HepG2 (cell line): ENCODE data around the gene COL8A2. TPM values are rescaled to one million over a fixed set of nuclear protein-coding genes. Genes with fewer than 3 reads are reported as not detected.

Source experiments
- ATF7-NPFF ChIP-seq: sonication (generic); formaldehyde crosslinking; IDR thresholded peaks from 2 replicates; pipeline ENCODE4 v1.8.1; 2023; ENCODE audit warnings: mild to moderate bottlenecking, low read depth, missing genetic modification reagents, moderate library complexity
- BORCS8-MEF2B ChIP-seq: sonication (generic); formaldehyde crosslinking; IDR thresholded peaks from 2 replicates; pipeline ENCODE4 v1.8.0; 2022; ENCODE audit warnings: mild to moderate bottlenecking, missing genetic modification reagents
- CAMTA2 ChIP-seq: sonication (generic); formaldehyde crosslinking; IDR thresholded peaks from 2 replicates; pipeline ENCODE4 v1.4.0; 2020; ENCODE audit warnings: mild to moderate bottlenecking, missing genetic modification reagents, borderline replicate concordance
- CCAR2 ChIP-seq: fragments of 200-400 bp; formaldehyde crosslinking; optimal IDR thresholded peaks from 2 replicates; pipeline ENCODE3; 2018; ENCODE audit warnings: low read depth, mild to moderate bottlenecking, low read length, moderate library complexity
- GABPB1 ChIP-seq: IDR thresholded peaks from 2 replicates; pipeline ENCODE4 v1.6.1; 2016; ENCODE audit warnings: mild to moderate bottlenecking, missing genetic modification reagents, moderate library complexity, missing compliant biosample characterization
- GMEB1 ChIP-seq: sonication (generic); formaldehyde crosslinking; IDR thresholded peaks from 2 replicates; pipeline ENCODE4 v1.5.1; 2020; ENCODE audit warnings: missing genetic modification reagents, mild to moderate bottlenecking, borderline replicate concordance
- MNT ChIP-seq: fragments of 450-650 bp; IDR thresholded peaks from 2 replicates; pipeline ENCODE4 v1.6.1; 2016
- MTF1 ChIP-seq: sonication (generic); formaldehyde crosslinking; IDR thresholded peaks from 2 replicates; pipeline ENCODE4 v1.5.0; 2020; ENCODE audit warnings: missing genetic modification reagents
- MXD4 ChIP-seq: IDR thresholded peaks from 2 replicates; pipeline ENCODE4 v1.6.1; 2016; ENCODE audit warnings: mild to moderate bottlenecking, missing biosample characterization, missing genetic modification reagents
- PATZ1 ChIP-seq: sonication (generic); formaldehyde crosslinking; IDR thresholded peaks from 2 replicates; pipeline ENCODE4 v1.4.0; 2020; ENCODE audit warnings: missing genetic modification reagents
- REPIN1 ChIP-seq: sonication (generic); formaldehyde crosslinking; IDR thresholded peaks from 2 replicates; pipeline ENCODE4 v1.8.0; 2022; ENCODE audit warnings: missing genetic modification reagents, low read depth, mild to moderate bottlenecking, borderline replicate concordance
- ZBTB25 ChIP-seq: IDR thresholded peaks from 2 replicates; pipeline ENCODE4 v1.6.1; 2018; ENCODE audit warnings: missing genetic modification reagents
- ZFP1 ChIP-seq: IDR thresholded peaks from 2 replicates; pipeline ENCODE4 v1.6.1; 2016
- ZMYM4 ChIP-seq: sonication (generic); formaldehyde crosslinking; IDR thresholded peaks from 2 replicates; pipeline ENCODE4 v1.8.1; 2023; ENCODE audit warnings: mild to moderate bottlenecking, missing genetic modification reagents
- ZNF253 ChIP-seq: sonication (generic); formaldehyde crosslinking; IDR thresholded peaks from 2 replicates; pipeline ENCODE4 v1.8.0; 2022; ENCODE audit warnings: mild to moderate bottlenecking, missing genetic modification reagents, borderline replicate concordance
- ZNF280B ChIP-seq: sonication (generic); formaldehyde crosslinking; IDR thresholded peaks from 2 replicates; pipeline ENCODE4 v1.5.0; 2020; ENCODE audit warnings: missing genetic modification reagents, mild to moderate bottlenecking, borderline replicate concordance
- ZNF34 ChIP-seq: sonication (generic); formaldehyde crosslinking; IDR thresholded peaks from 2 replicates; pipeline ENCODE4 v1.4.0; 2020; ENCODE audit warnings: mild to moderate bottlenecking, missing genetic modification reagents, borderline replicate concordance
- ZNF567 ChIP-seq: sonication (generic); formaldehyde crosslinking; IDR thresholded peaks from 2 replicates; pipeline ENCODE4 v1.8.1; 2023; ENCODE audit warnings: mild to moderate bottlenecking, missing genetic modification reagents, borderline replicate concordance
- ZNF776 ChIP-seq: sonication (generic); formaldehyde crosslinking; IDR thresholded peaks from 2 replicates; pipeline ENCODE4 v1.4.0; 2020; ENCODE audit warnings: mild to moderate bottlenecking, missing genetic modification reagents
- ZNF878 ChIP-seq: sonication (generic); formaldehyde crosslinking; IDR thresholded peaks from 2 replicates; pipeline ENCODE4 v1.8.1; 2023; ENCODE audit warnings: mild to moderate bottlenecking, missing genetic modification reagents, moderate library complexity
- polyA plus RNA-seq, 8 experiments: library from polyadenylated mRNA; depleted of rRNA in 3 of 8; stranded (reverse) in 7 of 8; unstranded in 1 of 8; fragments of >200 nt; fragmentation: Illumina TruSeq in 4 of 8; extraction: Trizol in 4 of 8; gene quantifications; 2 replicates each; pipeline versions ENCODE4 v1.2.1 to v1.2.3, GENCODE V29; 2011 to 2016; ENCODE audit warnings: low read depth in 4 of 8, missing spikeins in 1 of 8, mixed read lengths in 1 of 8; ENCODE audit not compliant: insufficient read depth in 1 of 8
- total RNA-seq, 5 experiments: library from RNA; depleted of rRNA; stranded (reverse); fragments of >200 nt; fragmentation: Illumina TruSeq; extraction: Trizol; gene quantifications; 2 replicates each; pipeline ENCODE4 v1.2.3, GENCODE V29; 2016; ENCODE audit warnings: low read depth in 1 of 5

The COL8A2 gene
- total and polyA plus RNA-seq, 2 of the 13 experiments (the other 11 are each of a cell fraction or from before 2014, with no cell fraction given) = 0.13 to 0.24 TPM

GRCh38 chr1:36099681-36100341 is 25.2 kb downstream of the COL8A2 start (continued):
- TF ChIP-seq ZNF280B (CRISPR knock-in tag) (peak; percentile 43; the same call in 1 of the 2 replicates), ATF7-NPFF (CRISPR knock-in tag) (no peak), ZNF776 (CRISPR knock-in tag) (0 out of 2 replicates have a peak, but pooled peaks have one; percentile 63), CCAR2 (no peak), MNT (no peak), ZFP1 (CRISPR knock-in tag) (no peak), MTF1 (no peak), ZNF567 (CRISPR knock-in tag) (0 out of 2 replicates have a peak, but pooled peaks have one; percentile 42), GABPB1 (CRISPR knock-in tag) (peak; percentile 18; the same call in 1 of the 2 replicates), PATZ1 (CRISPR knock-in tag) (peak; percentile 23; the same call in 1 of the 2 replicates), CAMTA2 (0 out of 2 replicates have a peak, but pooled peaks have one; percentile 52), MXD4 (CRISPR knock-in tag) (peak; percentile 44; the same call in 1 of the 2 replicates), BORCS8-MEF2B (CRISPR knock-in tag) (peak; percentile 57; the same call in 1 of the 2 replicates), ZMYM4 (peak; percentile 32; the same call in 1 of the 2 replicates), GMEB1 (CRISPR knock-in tag) (0 out of 2 replicates have a peak, but pooled peaks have one; percentile 22), ZNF34 (CRISPR knock-in tag) (0 out of 2 replicates have a peak, but pooled peaks have one; percentile 63), ZNF878 (CRISPR knock-in tag) (0 out of 2 replicates have a peak, but pooled peaks have one; percentile 43), ZNF253 (CRISPR knock-in tag) (peak; percentile 62; the same call in 1 of the 2 replicates), ZBTB25 (CRISPR knock-in tag) (no peak), REPIN1 (CRISPR knock-in tag) (peak; percentile 53; the same call in 1 of the 2 replicates)
